ENCODE data around the gene ZCCHC10. TPM values are rescaled to one million over a fixed set of nuclear protein-coding genes. Genes with fewer than 3 reads are reported as not detected.

ZCCHC10 gene
- total RNA-seq, 1 donor: 12.3 TPM

DNA sequence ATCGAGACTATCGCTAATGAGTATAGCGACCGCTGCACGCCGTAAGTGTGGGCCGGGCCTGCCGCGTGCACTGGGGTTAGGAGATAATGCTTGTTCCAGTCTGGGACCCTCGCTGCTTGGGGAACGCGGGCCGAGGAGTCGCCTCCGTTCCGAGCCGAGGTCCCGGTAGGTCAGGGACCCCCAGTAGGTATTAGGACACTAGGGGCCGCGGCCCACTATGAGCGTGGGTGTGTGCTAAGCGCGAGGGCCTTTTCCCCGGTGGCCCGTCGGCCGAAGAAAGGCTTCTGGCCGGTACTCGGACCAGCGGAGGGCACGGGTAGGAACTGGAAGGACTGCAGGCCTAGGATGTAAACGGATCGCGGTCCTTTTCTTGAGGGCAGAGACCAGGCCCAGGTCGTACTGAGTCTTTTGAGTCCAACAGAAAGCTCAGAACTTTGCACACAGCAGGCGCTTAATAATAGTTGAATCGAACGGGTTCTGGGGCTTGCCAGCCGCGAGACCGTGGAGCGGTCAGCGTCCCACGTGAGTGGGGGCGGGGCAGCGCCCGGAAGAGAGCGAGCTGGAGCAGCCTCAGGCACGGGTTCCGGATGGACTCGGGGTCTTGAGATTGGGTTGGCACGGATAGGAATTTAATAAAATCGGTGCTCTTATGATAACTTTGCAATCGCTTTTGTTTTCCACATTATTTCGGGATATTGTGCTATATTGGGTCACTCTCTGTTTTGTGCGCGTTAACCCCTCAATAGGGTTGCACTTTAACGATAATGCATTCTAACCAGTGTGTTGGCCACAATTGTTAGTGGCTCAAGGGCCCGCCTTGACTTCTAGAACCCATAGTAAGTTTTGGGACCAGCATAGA is 26.2 kb upstream of the ZCCHC10 start:
- TF ChIP-seq, protein P1, sequence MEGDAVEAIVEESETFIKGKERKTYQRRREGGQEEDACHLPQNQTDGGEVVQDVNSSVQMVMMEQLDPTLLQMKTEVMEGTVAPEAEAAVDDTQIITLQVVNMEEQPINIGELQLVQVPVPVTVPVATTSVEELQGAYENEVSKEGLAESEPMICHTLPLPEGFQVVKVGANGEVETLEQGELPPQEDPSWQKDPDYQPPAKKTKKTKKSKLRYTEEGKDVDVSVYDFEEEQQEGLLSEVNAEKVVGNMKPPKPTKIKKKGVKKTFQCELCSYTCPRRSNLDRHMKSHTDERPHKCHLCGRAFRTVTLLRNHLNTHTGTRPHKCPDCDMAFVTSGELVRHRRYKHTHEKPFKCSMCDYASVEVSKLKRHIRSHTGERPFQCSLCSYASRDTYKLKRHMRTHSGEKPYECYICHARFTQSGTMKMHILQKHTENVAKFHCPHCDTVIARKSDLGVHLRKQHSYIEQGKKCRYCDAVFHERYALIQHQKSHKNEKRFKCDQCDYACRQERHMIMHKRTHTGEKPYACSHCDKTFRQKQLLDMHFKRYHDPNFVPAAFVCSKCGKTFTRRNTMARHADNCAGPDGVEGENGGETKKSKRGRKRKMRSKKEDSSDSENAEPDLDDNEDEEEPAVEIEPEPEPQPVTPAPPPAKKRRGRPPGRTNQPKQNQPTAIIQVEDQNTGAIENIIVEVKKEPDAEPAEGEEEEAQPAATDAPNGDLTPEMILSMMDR (IDR thresholded peaks at IDR 0.05; ENCODE audit: extremely low read depth, low read depth, low read length): no peak
- H3K4me2 ChIP-seq (ENCODE audit: insufficient read depth, low read length): peak overlapping the region; percentile 87
- H3K36me3 ChIP-seq (ENCODE audit: insufficient read depth, low read length): no peaks in the 10 kb centered on the region
- peaks cover 52% of the 10 kb centered on the region for H4K20me1 ChIP-seq (ENCODE audit: insufficient read depth, low read length)
- peaks cover 66% of the 10 kb centered on the region for H3K79me2 ChIP-seq (ENCODE audit: insufficient read depth, low read length)
- peak overlapping the region; percentile 99 for H3K27ac ChIP-seq (ENCODE audit: low read depth, low read length)
- peak; percentile 89 for DNase-seq (ENCODE audit: insufficient read length, low spot score, missing footprints)
- no peaks in the 10 kb centered on the region for H3K9me3 ChIP-seq (ENCODE audit: low read depth, low read length)
- no peaks in the 10 kb centered on the region for H3K27me3 ChIP-seq (ENCODE audit: insufficient read depth, low read length)
- H3K4me1 ChIP-seq (ENCODE audit: insufficient read depth, low read length): peaks cover 32% of the 10 kb centered on the region
- H2AFZ ChIP-seq (ENCODE audit: low read length): peak overlapping the region; percentile 84
- H3K4me3 ChIP-seq (ENCODE audit: insufficient read depth, low read length): peak overlapping the region; percentile 94

GRCh38 chr5:133051542-133052316 is 25.4 kb upstream of the ZCCHC10 start, which contains the start of gene HSPA4:
Gene HSPA4 (plus strand): TSS chr5:133052013. CDS start chr5:133052251, 238 bp downstream.
- peak; percentile 95 for DNase-seq (ENCODE audit: insufficient read length, low spot score, missing footprints)
- Histone ChIP-seq H3K27me3 (ENCODE audit: insufficient read depth, low read length) (no peaks in the 10 kb centered on the region), H3K4me1 (ENCODE audit: insufficient read depth, low read length) (peaks cover 35% of the 10 kb centered on the region), H2AFZ (ENCODE audit: low read length) (peak within 1 kb of the TSS; percentile 93), H3K4me2 (ENCODE audit: insufficient read depth, low read length) (peak within 1 kb of the TSS; percentile 97), H4K20me1 (ENCODE audit: insufficient read depth, low read length) (peaks cover 44% of the 10 kb centered on the region), H3K36me3 (ENCODE audit: insufficient read depth, low read length) (no peaks in the 10 kb centered on the region), H3K27ac (ENCODE audit: low read depth, low read length) (peak within 1 kb of the TSS; percentile 99), H3K79me2 (ENCODE audit: insufficient read depth, low read length) (peaks cover 57% of the 10 kb centered on the region), H3K9me3 (ENCODE audit: low read depth, low read length) (no peaks in the 10 kb centered on the region), H3K4me3 (ENCODE audit: insufficient read depth, low read length) (peak within 1 kb of the TSS; percentile 94)
- TF ChIP-seq, protein P1 (IDR thresholded peaks at IDR 0.05; ENCODE audit: extremely low read depth, low read depth, low read length): no peak

DNA sequence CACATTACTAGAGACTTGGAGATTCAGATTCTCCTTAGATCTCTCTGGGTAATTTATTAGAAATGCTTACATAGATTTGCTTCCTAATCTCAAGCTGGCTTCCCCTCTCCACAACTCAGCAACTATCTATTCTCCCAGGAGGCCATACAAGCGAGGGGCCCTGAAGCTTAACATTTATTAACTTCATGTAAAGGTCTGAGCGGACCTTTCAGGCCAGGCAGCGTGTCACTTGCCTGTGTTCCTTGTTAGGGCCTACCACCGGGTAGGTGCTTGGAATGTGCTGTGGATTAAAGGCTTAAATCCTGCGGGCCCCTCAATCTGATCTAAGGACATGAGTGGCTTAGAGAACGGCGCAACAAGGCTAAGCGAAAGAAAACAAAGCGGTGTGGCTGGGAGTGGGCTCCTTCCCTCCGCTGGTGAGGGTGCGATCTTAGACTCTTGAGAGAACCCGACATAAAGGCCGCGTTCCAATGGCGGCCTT is 24.8 kb upstream of the ZCCHC10 start:
- Histone ChIP-seq H3K27ac (ENCODE audit: low read depth, low read length) (peak overlapping the region; percentile 99), H3K4me3 (ENCODE audit: insufficient read depth, low read length) (peak overlapping the region; percentile 94), H3K79me2 (ENCODE audit: insufficient read depth, low read length) (peaks cover 51% of the 10 kb centered on the region), H3K9me3 (ENCODE audit: low read depth, low read length) (no peaks in the 10 kb centered on the region), H3K27me3 (ENCODE audit: insufficient read depth, low read length) (no peaks in the 10 kb centered on the region), H3K36me3 (ENCODE audit: insufficient read depth, low read length) (no peaks in the 10 kb centered on the region), H4K20me1 (ENCODE audit: insufficient read depth, low read length) (peaks cover 37% of the 10 kb centered on the region), H2AFZ (ENCODE audit: low read length) (peak overlapping the region; percentile 93), H3K4me2 (ENCODE audit: insufficient read depth, low read length) (peak overlapping the region; percentile 97), H3K4me1 (ENCODE audit: insufficient read depth, low read length) (peaks cover 37% of the 10 kb centered on the region)
- no peak for DNase-seq (ENCODE audit: insufficient read length, low spot score, missing footprints)
- TF ChIP-seq, protein P1 (IDR thresholded peaks at IDR 0.05; ENCODE audit: extremely low read depth, low read depth, low read length): no peak

Measured in osteoblast (primary cell).